T-helper 1 cell (primary cell): Measurements from ENCODE around the gene METTL24.
"Not testable (repeated sequence)": the region's sequence is repeated elsewhere in the genome, so short reads cannot be mapped to it uniquely, and the experiment has no call there.

Source experiments
- DNase-seq, 5 donors: peaks; one replicate each; pipeline ENCODE4 v3.0.0-alpha.2; 2012 to 2020

METTL24 gene

GRCh38 chr6:110309432-110309831, 48.7 kb downstream of the METTL24 start:
- DNase-seq: not testable (repeated sequence)

- DNase-seq: no peak
Measured at GRCh38 chr6:110307368-110307767, 50.8 kb downstream of the METTL24 start.

- DNase-seq: not testable (repeated sequence)
Measured at GRCh38 chr6:110305832-110306231, 52.3 kb downstream of the METTL24 start.

- not testable (repeated sequence) for DNase-seq
Measured at GRCh38 chr6:110303692-110304091, 54.5 kb downstream of the METTL24 start.

GRCh38 chr6:110298916-110299315, 59.2 kb downstream of the METTL24 start:
- no peak for DNase-seq

- DNase-seq: no peak
Measured at GRCh38 chr6:110298411-110298810, 59.7 kb downstream of the METTL24 start.

GRCh38 chr6:110296241-110297025, 61.7 kb downstream of the METTL24 start:
- peak in 1 of 5 donors; percentile 2 for DNase-seq

- DNase-seq: no peak
Measured at GRCh38 chr6:110295451-110296165, 62.5 kb downstream of the METTL24 start.

- no peak for DNase-seq
Measured at GRCh38 chr6:110287462-110288341, 70.4 kb downstream of the METTL24 start.

- DNase-seq: no peak
Measured at GRCh38 chr6:110285306-110286060, 72.7 kb downstream of the METTL24 start.

GRCh38 chr6:110284855-110285254, 73.3 kb downstream of the METTL24 start:
- DNase-seq: no peak

- DNase-seq: no peak
Measured at GRCh38 chr6:110283657-110284056, 74.5 kb downstream of the METTL24 start.

GRCh38 chr6:110282412-110282811, 75.7 kb downstream of the METTL24 start:
- no peak for DNase-seq

- no peak for DNase-seq
Measured at GRCh38 chr6:110277100-110277665, 81.0 kb downstream of the METTL24 start.

- DNase-seq: not testable (repeated sequence)
Measured at GRCh38 chr6:110272781-110273180, 85.4 kb downstream of the METTL24 start.

GRCh38 chr6:110271732-110272022, 86.5 kb downstream of the METTL24 start:
- no peak for DNase-seq

- no peak for DNase-seq
Measured at GRCh38 chr6:110270165-110270564, 88.0 kb downstream of the METTL24 start.

- no peak for DNase-seq
Measured at GRCh38 chr6:110269623-110270022, 88.5 kb downstream of the METTL24 start.

- no peak for DNase-seq
Measured at GRCh38 chr6:110266996-110267395, 91.2 kb downstream of the METTL24 start.

- DNase-seq: no peak
Measured at GRCh38 chr6:110265273-110265672, 92.9 kb downstream of the METTL24 start.

GRCh38 chr6:110256366-110256765, 101.8 kb downstream of the METTL24 start:
- DNase-seq: no peak

GRCh38 chr6:110255211-110255750, 102.9 kb downstream of the METTL24 start:
- peak in 1 of 5 donors; percentile 2 for DNase-seq
